Ovary (tissue), 3 donors: ENCODE results near the gene CCDC17.

ENCODE experiments used
- CTCF ChIP-seq, 3 donors: fragments of 450-650 bp in 2 of 3; fragments of 200-600 bp in 1 of 3; IDR thresholded peaks; one replicate each; pipeline versions ENCODE4 v1.5.1 to v1.8.0; 2016 to 2022; ENCODE audit warnings: antibody characterized with exemption in 3 of 3, mild to moderate bottlenecking in 1 of 3
- POLR2A ChIP-seq: fragments of 450-650 bp; IDR thresholded peaks from one replicate; pipeline ENCODE4 v1.6.1; 2017; ENCODE audit warnings: antibody characterized with exemption, mild to moderate bottlenecking, moderate library complexity
- donor health status: DM: no; HTN: no; CAD: no.

DNA sequence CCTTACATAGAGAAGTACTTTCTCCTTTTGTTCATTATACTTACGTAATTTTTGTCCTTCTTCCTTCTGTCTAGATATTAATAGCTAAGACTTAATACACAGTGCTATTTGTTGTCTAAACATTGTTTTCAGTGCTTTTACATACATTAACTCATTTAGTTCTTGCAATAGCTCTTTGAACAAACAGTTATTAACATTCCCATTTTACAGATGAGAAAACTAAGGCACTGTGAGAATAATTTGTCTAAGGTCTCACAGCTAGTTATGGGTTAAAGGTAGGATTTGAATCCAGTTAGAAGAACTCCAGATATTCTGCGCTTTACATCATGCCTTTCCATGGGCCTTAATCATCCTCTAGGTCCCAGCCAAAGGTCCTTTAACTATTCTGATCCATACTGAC lies 19.6 kb downstream of the CCDC17 start:
- TF ChIP-seq CTCF (IDR thresholded peaks at IDR 0.05) (no peak), POLR2A (no peak)
